WTC11 (cell line): ENCODE measurements around the gene ABCA3.

Experiments used
- ATF3 ChIP-seq: sonication (generic); formaldehyde crosslinking; conservative IDR thresholded peaks from 2 replicates; pipeline ENCODE4 v1.8.1; 2022; ENCODE audit warnings: mild to moderate bottlenecking, missing genetic modification reagents
- CDX4 ChIP-seq: fragments of 250-450 bp; sonication (Bioruptor Pico); IDR thresholded peaks from 2 replicates; pipeline ENCODE4 v1.9.0; 2021; ENCODE audit warnings: moderate library complexity, mild to moderate bottlenecking, inconsistent platforms, borderline replicate concordance
- CREB1 ChIP-seq: sonication (generic); formaldehyde crosslinking; IDR thresholded peaks from 2 replicates; pipeline ENCODE4 v1.8.0; 2023; ENCODE audit warnings: mild to moderate bottlenecking, missing genetic modification reagents
- CTCF ChIP-seq: fragments of 200-600 bp; IDR thresholded peaks from 2 replicates; pipeline ENCODE4 v1.8.0; 2022; ENCODE audit warnings: antibody characterized with exemption
- E2F5 ChIP-seq: sonication (generic); formaldehyde crosslinking; IDR thresholded peaks from 2 replicates; pipeline ENCODE4 v1.8.1; 2022; ENCODE audit warnings: mild to moderate bottlenecking, moderate library complexity, missing genetic modification reagents
- MAX ChIP-seq: sonication (generic); formaldehyde crosslinking; IDR thresholded peaks from 2 replicates; pipeline ENCODE4 v1.8.0; 2022; ENCODE audit warnings: mild to moderate bottlenecking, missing genetic modification reagents
- PRDM15 ChIP-seq: sonication (generic); formaldehyde crosslinking; IDR thresholded peaks from 2 replicates; pipeline ENCODE4 v1.8.0; 2022; ENCODE audit warnings: missing genetic modification reagents
- SP1 ChIP-seq: sonication (generic); formaldehyde crosslinking; conservative IDR thresholded peaks from 2 replicates; pipeline ENCODE4 v1.8.1; 2022; ENCODE audit warnings: missing genetic modification reagents
- ZNF219 ChIP-seq: sonication (generic); formaldehyde crosslinking; IDR thresholded peaks from 2 replicates; pipeline ENCODE4 v1.8.0; 2023; ENCODE audit warnings: missing genetic modification reagents, mild to moderate bottlenecking, borderline replicate concordance
- ZNF317 ChIP-seq: sonication (generic); formaldehyde crosslinking; IDR thresholded peaks from 2 replicates; pipeline ENCODE4 v1.8.1; 2023; ENCODE audit warnings: low read depth, mild to moderate bottlenecking, moderate library complexity, missing genetic modification reagents, borderline replicate concordance

GRCh38 chr16:2359919-2360318 is 19.4 kb upstream of the ABCA3 start:
- no peak for TF ChIP-seq PRDM15 (CRISPR knock-in tag)
- no peak for TF ChIP-seq CTCF
- TF ChIP-seq MAX (CRISPR knock-in tag) = no peak
- TF ChIP-seq CDX4 (CRISPR knock-in tag) = no peak
- TF ChIP-seq SP1 (CRISPR knock-in tag) = no peak
- no peak for TF ChIP-seq E2F5 (CRISPR knock-in tag)
- TF ChIP-seq ZNF317 (CRISPR knock-in tag) = no peak
- TF ChIP-seq ZNF219 (CRISPR knock-in tag) = no peak
- no peak for TF ChIP-seq CREB1 (CRISPR knock-in tag)
- TF ChIP-seq ATF3 = no peak
